Stimulated activated naive CD8-positive, alpha-beta T cell treated with anti-CD3 and anti-CD28 coated beads, Interleukin-15, Interleukin-2, amounts not matched to agents 100 U/mL and 50 U/mL, for 24 hours (primary cell): ENCODE results near the gene SFXN3.

ENCODE experiments used
- ATAC-seq: fragments of 150-1000 bp; cut with Tn5 transposase; one replicate; pipeline ENCODE4 v1.10.0; 2021
- DNase-seq: peaks from one replicate; pipeline ENCODE4 v3.0.0; 2021

Gene SFXN3

DNA sequence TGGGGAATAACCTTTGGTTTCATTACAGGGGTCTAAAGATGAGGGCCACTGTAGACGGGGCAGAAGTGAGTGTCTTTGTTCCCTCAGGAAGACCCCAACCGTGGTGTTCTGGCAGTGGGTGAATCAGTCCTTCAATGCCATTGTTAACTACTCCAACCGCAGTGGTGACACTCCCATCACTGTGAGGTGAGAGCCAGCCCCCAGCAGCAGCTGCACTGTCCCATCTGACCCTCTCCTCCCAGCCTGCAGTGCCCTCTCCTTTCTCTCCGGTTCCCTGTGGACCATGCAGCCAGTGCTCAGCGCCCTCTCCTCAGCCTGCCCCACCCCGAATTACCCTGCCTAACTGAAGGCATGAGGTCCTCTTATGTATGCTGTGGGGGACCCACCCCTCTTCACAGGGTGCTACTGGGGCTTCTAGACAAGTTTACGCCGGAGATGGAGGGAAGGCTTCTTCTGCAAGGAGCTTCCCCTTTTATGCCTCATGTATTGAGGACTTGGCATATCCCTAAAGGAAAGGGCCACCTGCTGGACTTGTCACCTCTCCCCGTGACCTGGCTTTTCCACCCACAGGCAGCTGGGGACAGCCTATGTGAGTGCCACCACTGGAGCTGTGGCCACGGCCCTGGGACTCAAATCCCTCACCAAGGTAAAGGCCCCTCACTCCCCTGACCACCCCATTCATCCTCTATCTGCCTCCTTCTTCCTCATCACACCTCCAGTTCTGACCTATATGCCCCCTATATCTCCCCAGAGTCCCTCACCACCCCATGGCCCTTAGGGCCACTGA, 5.1 kb downstream of the SFXN3 start:
- no peak for ATAC-seq
- DNase-seq, result no peak

DNA sequence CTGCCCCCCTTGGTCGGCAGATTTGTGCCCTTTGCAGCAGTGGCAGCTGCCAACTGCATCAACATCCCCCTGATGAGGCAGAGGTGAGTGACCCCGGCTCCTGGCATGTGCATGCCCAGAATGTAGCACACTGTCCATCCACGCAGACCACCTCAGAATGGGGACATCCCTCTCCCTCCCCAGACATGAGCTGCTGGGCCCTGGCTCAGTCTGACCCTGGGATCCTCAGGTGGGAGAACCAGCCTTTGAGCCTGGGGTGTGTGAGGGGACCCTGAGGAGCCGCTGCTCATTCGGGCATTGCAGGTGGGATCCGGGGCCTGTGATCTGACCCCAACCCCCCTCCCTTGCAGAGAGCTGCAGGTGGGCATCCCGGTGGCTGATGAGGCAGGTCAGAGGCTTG, 5.7 kb downstream of the SFXN3 start:
- no peak for ATAC-seq
- DNase-seq, result no peak

DNA sequence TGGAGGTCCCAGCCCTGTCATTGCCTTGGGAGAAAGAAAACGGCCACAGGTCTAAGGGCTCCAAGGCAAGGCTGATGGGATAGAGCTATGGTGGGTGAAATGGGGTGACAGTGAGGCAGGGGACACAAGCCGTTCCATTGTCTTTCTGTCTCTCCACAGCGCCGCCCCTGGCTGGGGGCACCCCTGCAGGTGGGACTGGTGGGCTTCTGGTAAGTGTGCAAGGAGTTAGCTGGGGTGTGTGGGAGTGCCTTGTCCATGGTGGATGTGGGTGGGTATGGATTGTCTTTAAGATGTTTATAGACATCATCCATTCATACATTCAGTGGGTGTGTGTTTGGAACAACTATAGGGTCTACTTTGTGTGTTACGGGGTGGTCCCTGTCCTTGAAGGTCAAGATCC, 7.5 kb downstream of the SFXN3 start:
- ATAC-seq, result no peak

DNA sequence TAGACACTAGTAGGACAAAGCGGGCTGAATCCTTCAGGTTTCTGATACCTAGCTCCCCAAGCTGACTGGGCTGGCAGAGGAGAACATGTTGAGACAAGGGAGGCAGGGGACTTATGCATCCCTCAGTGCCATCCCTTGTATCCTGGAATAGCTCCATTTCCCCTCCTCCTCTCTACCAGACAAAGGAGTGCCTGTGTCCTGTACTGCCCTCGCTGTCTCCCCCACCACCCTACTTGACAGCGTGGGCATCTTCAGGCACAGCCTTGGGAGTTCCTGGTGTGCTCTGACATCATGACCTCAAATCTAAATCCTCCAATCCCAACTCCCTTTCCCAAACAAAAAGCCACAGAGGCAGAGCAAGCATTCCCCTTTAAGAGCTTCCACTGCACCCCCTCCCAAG, 9.0 kb downstream of the SFXN3 start:
- ATAC-seq (no peak), DNase-seq (no peak)

More for the DNA sequence above, 7.5 kb downstream of the SFXN3 start:
- DNase-seq, result no peak

DNA sequence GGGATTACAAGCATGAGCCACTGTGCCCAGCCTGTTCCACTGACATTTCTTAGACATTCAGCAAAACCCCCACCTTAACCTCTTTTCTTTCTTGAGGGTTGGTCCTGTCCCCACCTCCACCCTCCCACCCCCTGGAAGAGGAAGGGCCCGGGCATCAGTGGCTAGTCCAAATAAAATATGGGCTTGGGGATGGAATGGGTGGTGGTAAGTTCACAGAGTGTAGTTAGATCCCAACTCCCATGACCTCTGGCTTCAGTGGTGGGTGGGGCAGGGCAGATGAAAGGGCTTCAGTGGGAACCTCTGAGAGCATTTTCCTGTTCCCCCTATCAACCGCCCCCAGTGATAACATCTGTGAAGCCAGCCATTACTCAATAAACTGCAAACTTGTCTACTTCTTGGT, 9.8 kb downstream of the SFXN3 start:
- DNase-seq (no peak), ATAC-seq (no peak)

GRCh38 chr10:101041252-101041761, 10.3 kb downstream of the SFXN3 start:
- ATAC-seq (peak; percentile 88), DNase-seq (peak; percentile 78)

- DNase-seq (no peak), ATAC-seq (no peak)
Observed at GRCh38 chr10:101042118-101042517, 11.1 kb downstream of the SFXN3 start.

DNA sequence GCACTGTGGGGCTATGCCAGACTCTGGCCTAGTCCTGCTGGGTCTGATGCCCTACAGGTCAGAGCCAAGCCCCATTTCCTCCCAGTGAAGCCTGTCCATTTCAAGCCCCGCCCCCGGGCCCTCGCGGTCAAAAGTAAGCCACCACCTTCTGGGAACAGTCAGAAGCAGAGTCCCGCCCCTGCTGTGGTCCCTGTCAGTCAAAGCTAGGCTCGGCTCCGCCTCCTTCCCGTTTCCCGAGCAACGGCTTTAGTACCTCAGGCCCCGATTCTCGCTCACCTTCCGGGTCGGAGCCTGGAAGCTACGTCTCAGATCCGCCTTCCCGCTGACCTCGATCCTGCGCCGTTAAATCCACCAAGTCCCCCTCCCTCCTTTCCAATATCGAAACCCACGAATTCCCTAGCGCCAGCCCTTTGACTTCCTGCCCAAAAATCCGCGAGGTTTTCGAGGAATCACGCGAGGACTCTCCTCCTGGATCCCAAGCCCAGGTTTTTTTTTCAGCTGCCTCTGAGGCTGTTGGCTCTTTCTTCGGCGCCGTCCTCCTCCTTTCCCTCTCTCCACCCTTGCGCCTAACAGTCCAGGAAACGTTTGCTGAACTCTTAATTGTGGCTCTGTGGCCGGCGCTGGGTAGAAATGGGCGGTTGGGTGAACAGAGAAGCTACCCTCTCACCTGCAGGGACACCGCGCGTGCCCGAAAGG, 11.8 kb downstream of the SFXN3 start:
- ATAC-seq, result peak; percentile 97
- peak; percentile 93 for DNase-seq

GRCh38 chr10:101043363-101043707, 12.3 kb downstream of the SFXN3 start:
- no peak for ATAC-seq
- DNase-seq, result no peak

DNA sequence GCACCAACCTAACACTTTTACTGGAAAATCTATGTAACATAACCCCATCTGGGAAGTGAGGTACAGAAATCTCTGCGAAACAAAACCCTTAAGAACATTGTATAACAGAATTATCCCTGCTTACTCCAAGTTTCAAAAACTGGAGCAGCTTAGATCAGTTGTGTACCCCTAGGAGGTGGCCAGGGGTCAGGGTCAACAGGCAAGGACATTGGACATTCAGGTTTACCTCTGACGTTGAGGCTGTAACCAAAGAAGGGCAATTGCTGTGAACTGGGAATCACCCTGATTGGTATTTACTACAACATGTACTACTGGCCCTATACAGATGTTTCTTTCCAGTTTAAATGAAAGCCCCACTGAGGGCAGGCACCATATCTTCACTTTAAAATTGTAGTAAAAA, 13.1 kb downstream of the SFXN3 start:
- ATAC-seq (no peak), DNase-seq (no peak)

- DNase-seq (no peak), ATAC-seq (no peak)
Observed at GRCh38 chr10:101046332-101047238, 15.6 kb downstream of the SFXN3 start.

DNA sequence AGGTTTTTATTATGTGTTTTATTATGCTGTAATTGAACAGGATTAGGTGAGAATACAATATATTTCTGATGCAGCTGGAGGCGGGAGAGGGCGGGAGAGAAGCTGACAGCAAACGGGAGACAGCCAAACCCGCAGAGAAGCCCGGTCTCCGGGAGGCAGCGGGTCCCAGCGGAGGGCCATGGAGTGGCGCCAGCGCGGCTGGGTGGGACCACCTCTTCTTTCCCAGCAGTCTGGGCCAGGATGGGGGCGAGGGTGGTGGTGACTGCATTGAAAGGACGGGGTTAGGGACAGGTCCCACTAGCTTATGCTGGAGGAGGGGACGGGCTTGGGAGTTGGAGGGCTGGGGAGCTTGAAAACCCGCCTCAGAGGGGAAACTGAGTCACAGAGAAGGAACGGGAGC, 16.2 kb downstream of the SFXN3 start:
- DNase-seq (no peak), ATAC-seq (no peak)

GRCh38 chr10:101047961-101048892, 17.2 kb downstream of the SFXN3 start:
- no peak for ATAC-seq
- no peak for DNase-seq

- ATAC-seq, result peak; percentile 78
- DNase-seq, result peak; percentile 87
Observed at GRCh38 chr10:101050208-101051069, 19.4 kb downstream of the SFXN3 start.

- ATAC-seq, result no peak
- no peak for DNase-seq
Observed at GRCh38 chr10:101052285-101052684, 21.3 kb downstream of the SFXN3 start.

DNA sequence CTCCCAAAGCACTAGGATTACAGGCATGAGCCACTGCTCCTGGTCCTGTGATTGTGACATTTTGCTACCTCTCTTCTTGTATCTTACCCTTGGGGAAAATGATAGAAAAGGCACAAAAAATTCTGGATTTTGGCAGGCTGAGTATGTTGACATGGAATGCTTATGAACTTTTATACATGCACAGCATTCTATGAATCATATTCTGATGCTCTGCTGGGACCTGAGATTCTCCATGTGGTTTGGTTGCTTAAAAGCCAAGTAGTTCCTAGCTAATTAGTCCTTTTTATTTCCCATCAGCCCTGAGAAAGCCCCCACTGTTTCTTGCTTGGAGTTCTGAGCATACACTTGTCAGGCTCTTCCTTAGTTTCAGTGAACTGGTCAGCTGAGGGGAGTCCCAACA, 22.5 kb downstream of the SFXN3 start:
- DNase-seq (no peak), ATAC-seq (no peak)

GRCh38 chr10:101054351-101054750, 23.3 kb downstream of the SFXN3 start:
- no peak for DNase-seq
- ATAC-seq, result no peak

DNA sequence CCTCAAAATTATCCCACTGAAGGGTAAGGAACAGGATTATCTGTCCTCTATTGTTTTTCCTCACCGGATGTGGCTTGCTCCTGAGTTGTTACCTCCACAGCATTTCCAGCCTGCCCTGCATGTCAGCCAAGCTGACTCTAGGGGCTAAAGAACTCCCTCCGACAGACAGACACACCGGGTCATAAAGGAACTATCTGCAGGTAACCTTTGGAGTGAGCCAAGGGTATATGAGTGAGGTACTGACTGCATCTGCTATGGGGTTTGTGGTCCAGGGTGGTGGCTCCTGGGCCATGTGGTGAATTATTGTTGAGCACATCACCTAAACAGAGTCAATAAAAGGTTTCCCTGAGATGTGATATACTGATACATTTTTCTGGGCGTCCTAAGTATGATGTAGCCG, 23.8 kb downstream of the SFXN3 start:
- ATAC-seq (no peak), DNase-seq (no peak)

- ATAC-seq (no peak), DNase-seq (no peak)
Observed at GRCh38 chr10:101055411-101055810, 24.4 kb downstream of the SFXN3 start.

DNA sequence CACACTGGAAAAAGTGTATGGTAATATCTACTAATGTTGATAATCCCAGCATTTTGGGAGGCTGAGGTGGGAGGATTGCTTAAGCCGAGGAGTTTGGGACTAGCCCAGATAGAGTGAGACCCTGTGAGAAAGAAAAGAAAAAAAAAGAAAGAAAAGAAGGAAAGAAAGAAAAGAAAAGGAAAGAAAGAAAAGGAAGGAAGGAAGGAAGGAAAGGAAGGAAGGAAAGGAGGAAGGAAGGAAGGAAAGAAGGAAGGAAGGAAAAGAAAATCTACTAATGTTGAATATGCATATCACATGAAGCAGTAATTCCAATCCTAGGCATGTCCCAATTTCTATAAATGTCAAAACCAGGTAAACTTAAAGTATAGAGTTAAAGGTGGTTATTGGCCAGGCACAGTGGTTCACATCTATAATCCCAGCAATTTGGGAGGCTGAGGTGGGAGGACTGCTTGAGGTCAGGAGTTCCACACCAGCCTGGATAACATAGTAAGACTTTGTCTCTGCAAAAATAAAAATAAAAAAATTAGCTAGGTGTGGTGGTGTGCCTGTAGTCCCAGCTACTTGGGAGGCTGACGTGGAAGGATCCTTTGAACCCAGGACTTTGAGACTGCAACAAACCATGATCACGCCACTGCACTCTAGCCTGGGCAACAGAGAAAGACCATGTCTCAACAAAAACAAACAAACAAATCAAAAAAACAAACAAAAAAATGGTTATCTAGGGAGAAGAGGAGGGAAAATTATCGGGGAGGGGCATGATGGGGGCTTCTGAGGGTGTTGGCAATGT, 25.5 kb downstream of the SFXN3 start:
- DNase-seq (no peak), ATAC-seq (no peak)
